HepG2 (cell line): ENCODE measurements around the gene JOSD1. TPM values are rescaled to one million over a fixed set of nuclear protein-coding genes. Genes with fewer than 3 reads are reported as not detected.

Source experiments
- ATF1 ChIP-seq: IDR thresholded peaks from 2 replicates; pipeline ENCODE4 v1.6.1; 2016; ENCODE audit warnings: mild to moderate bottlenecking, control low read depth
- HMGXB3 ChIP-seq: sonication (generic); formaldehyde crosslinking; IDR thresholded peaks from 2 replicates; pipeline ENCODE4 v1.4.0; 2020; ENCODE audit warnings: missing genetic modification reagents, borderline replicate concordance
- MAZ ChIP-seq, 2 experiments: sonication (generic) in 1 of 2; formaldehyde crosslinking in 1 of 2; IDR thresholded peaks; 2 replicates each; pipeline versions ENCODE4 v1.5.0 to v1.6.1; 2012 to 2020; ENCODE audit warnings: low read depth in 2 of 2, mild to moderate bottlenecking in 2 of 2, borderline replicate concordance in 1 of 2, improper control_type of control experiment in 1 of 2, low read length in 1 of 2, missing genetic modification reagents in 1 of 2, moderate library complexity in 1 of 2
- MED13 ChIP-seq: sonication (generic); formaldehyde crosslinking; IDR thresholded peaks from 2 replicates; pipeline ENCODE4 v1.5.0; 2020; ENCODE audit warnings: missing genetic modification reagents
- MXD1 ChIP-seq: sonication (generic); formaldehyde crosslinking; IDR thresholded peaks from 2 replicates; pipeline ENCODE4 v1.4.0; 2020; ENCODE audit warnings: mild to moderate bottlenecking, missing genetic modification reagents
- NFKBIZ ChIP-seq: IDR thresholded peaks from 2 replicates; pipeline ENCODE4 v1.6.1; 2018; ENCODE audit warnings: missing genetic modification reagents, missing compliant biosample characterization
- NR1H2 ChIP-seq: sonication (generic); formaldehyde crosslinking; IDR thresholded peaks from 2 replicates; pipeline ENCODE4 v1.8.1; 2022; ENCODE audit warnings: low read depth, missing genetic modification reagents, borderline replicate concordance
- POGK ChIP-seq: sonication (generic); formaldehyde crosslinking; conservative IDR thresholded peaks from 2 replicates; pipeline ENCODE4 v1.8.0; 2022; ENCODE audit warnings: mild to moderate bottlenecking, moderate library complexity, missing genetic modification reagents
- PRMT3 ChIP-seq: sonication (generic); formaldehyde crosslinking; IDR thresholded peaks from 2 replicates; pipeline ENCODE4 v1.8.1; 2022; ENCODE audit warnings: low read depth, mild to moderate bottlenecking, moderate library complexity, missing genetic modification reagents, borderline replicate concordance
- RBM22 ChIP-seq: fragments of 200-400 bp; formaldehyde crosslinking; optimal IDR thresholded peaks from 2 replicates; pipeline ENCODE3; 2017; ENCODE audit warnings: mild to moderate bottlenecking, low read length, moderate library complexity
- SP1 ChIP-seq, 2 experiments: fragments of 450-650 bp in 1 of 2; sonication (generic) in 1 of 2; formaldehyde crosslinking in 1 of 2; IDR thresholded peaks; 2 replicates each; pipeline versions ENCODE4 v1.4.0 to v1.6.1; 2016 to 2020; ENCODE audit warnings: missing genetic modification reagents in 1 of 2
- ZBED4 ChIP-seq: sonication (generic); formaldehyde crosslinking; IDR thresholded peaks from 2 replicates; pipeline ENCODE4 v1.4.0; 2020; ENCODE audit warnings: missing genetic modification reagents, borderline replicate concordance
- ZFP36L2 ChIP-seq: sonication (generic); formaldehyde crosslinking; IDR thresholded peaks from 2 replicates; pipeline ENCODE4 v1.4.0; 2020; ENCODE audit warnings: missing genetic modification reagents
- ZKSCAN5 ChIP-seq: sonication (generic); formaldehyde crosslinking; IDR thresholded peaks from 2 replicates; pipeline ENCODE4 v1.5.1; 2020; ENCODE audit warnings: mild to moderate bottlenecking, missing genetic modification reagents
- polyA plus RNA-seq, 8 experiments: library from polyadenylated mRNA; depleted of rRNA in 3 of 8; stranded (reverse) in 7 of 8; unstranded in 1 of 8; fragments of >200 nt; fragmentation: Illumina TruSeq in 4 of 8; extraction: Trizol in 4 of 8; gene quantifications; 2 replicates each; pipeline versions ENCODE4 v1.2.1 to v1.2.3, GENCODE V29; 2011 to 2016; ENCODE audit warnings: low read depth in 4 of 8, missing spikeins in 1 of 8, mixed read lengths in 1 of 8; ENCODE audit not compliant: insufficient read depth in 1 of 8
- total RNA-seq, 5 experiments: library from RNA; depleted of rRNA; stranded (reverse); fragments of >200 nt; fragmentation: Illumina TruSeq; extraction: Trizol; gene quantifications; 2 replicates each; pipeline ENCODE4 v1.2.3, GENCODE V29; 2016; ENCODE audit warnings: low read depth in 1 of 5
- TF ChIP-seq, protein P1 (sequence below): sonication (generic); formaldehyde crosslinking; IDR thresholded peaks from 2 replicates; pipeline ENCODE4 v1.8.0; 2022; ENCODE audit warnings: low read depth, missing genetic modification reagents

Gene JOSD1
- total and polyA plus RNA-seq, 2 of the 13 experiments (the other 11 are each of a cell fraction or from before 2014, with no cell fraction given) = 31.7 to 38.4 TPM

DNA sequence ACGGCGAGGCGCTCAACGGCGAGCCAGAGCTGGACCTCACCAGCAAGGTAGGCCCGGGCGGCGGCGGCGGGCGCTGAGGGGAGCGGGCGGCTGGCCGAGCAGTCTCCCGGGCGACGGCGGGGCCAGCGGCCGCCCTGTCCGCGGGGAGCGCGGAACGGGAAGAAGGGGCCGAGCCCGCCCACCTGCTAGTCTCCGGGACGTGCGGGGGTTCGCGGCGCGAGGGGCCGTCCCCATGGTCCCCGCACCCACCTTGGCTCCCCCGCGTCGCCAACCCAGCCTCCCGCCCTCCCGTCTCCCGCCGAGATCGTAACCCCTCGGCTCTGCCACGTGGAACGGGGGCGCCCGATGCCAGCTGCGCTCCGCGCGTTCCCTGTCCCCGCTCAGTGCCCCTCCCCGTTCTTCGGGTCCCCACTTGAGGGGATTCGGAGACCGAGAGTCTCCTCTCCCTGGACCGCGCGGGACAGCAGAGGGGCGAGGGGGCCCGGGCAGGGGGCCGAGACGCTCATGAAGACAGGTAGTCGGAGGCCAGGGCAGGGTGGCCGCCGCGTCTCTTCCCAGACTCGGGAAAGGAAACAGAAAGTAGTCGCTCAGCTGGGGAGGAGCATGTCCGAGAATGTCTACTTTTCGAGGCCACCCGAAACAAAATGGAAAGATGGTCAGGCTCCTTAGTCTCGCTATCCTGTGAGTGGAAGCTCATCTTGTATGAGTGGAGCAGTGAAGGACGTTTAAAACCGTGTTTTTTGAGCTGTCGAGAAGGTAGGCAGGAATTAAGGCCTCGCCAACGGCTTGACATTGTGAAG lies 5.6 kb upstream of the JOSD1 start (continued):
- TF ChIP-seq PRMT3 (no peak), NFKBIZ (CRISPR knock-in tag) (no peak), ZBED4 (no peak), POGK (CRISPR knock-in tag) (peak; percentile 52; the same call in 1 of the 2 replicates), ZKSCAN5 (no peak), MED13 (CRISPR knock-in tag) (0 out of 2 replicates have a peak, but pooled peaks have one; percentile 26), MXD1 (CRISPR knock-in tag) (peak; percentile 51; the same call in 1 of the 2 replicates), ATF1 (CRISPR knock-in tag) (no peak), NR1H2 (CRISPR knock-in tag) (no peak), MAZ (IDR thresholded peaks at IDR 0.05; ENCODE audit: borderline replicate concordance, low read depth, low read length) (no peak), MAZ (CRISPR knock-in tag; IDR thresholded peaks at IDR 0.05; ENCODE audit: low read depth) (peak; percentile 41; the same call in 1 of the 2 replicates), ZFP36L2 (CRISPR knock-in tag) (no peak), SP1 (IDR thresholded peaks at IDR 0.05) (no peak), SP1 (CRISPR knock-in tag; IDR thresholded peaks at IDR 0.05) (no peak), HMGXB3 (no peak), RBM22 (no peak)
- TF ChIP-seq, protein P1, sequence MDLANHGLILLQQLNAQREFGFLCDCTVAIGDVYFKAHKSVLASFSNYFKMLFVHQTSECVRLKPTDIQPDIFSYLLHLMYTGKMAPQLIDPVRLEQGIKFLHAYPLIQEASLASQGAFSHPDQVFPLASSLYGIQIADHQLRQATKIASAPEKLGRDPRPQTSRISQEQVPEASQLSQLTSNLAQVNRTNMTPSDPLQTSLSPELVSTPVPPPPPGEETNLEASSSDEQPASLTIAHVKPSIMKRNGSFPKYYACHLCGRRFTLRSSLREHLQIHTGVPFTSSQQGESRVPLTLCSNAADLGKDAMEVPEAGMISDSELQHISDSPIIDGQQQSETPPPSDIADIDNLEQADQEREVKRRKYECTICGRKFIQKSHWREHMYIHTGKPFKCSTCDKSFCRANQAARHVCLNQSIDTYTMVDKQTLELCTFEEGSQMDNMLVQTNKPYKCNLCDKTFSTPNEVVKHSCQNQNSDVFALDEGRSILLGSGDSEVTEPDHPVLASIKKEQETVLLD (CRISPR knock-in tag) = no peak
